GM12873 (cell line): ENCODE results near the gene SHISAL2B.

ENCODE experiments used
- CTCF ChIP-seq: IDR thresholded peaks from 2 replicates; pipeline ENCODE4 v1.5.1; 2012; ENCODE audit warnings: low read depth, mild to moderate bottlenecking, moderate library complexity, low read length, control low read depth; ENCODE audit not compliant: insufficient read depth; ENCODE audit errors: missing control alignments

The SHISAL2B gene

DNA sequence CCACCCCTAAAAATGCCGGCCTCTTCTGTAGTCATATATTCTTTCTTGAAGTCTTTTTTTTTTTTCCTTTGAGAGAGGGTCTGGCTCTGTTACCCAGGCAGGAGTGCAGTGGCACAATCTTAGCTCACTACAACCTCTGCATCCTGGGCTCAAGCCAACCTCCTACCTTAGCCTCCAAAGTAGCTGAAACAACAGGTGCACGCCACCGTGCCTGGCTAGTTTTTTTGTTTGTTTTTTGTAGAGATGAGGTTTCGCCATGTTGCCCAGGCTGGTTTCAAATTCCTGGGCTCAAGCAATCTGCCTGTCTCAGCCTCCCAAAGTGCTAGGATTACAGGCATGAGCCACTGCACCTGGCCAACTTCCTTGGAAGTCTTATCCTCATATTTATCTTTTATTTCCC lies 59.1 kb downstream of the SHISAL2B start:
- no peak for TF ChIP-seq CTCF

- no peak for TF ChIP-seq CTCF
These were observed 63.8 kb downstream of the SHISAL2B start for GRCh38 chr5:64754066-64754465.

DNA sequence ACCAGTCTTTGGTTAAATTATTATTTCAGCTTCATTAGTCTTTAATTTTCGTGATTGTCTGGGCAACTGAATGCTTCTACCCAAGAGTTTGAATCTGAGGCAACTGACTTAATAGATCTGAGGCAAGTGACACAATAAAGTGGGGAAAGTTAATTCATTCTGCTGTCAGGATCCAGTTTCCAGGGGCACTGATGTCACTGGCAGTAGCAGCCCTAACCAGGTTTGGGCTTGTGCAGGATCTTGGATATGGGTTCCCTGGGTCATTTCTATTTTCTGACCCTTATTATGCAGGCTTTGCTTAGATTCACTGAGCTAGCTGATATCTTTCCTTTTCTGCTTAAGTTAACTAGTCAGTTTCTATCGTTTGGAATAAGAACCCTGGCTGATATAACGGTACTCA lies 68.6 kb downstream of the SHISAL2B start:
- TF ChIP-seq CTCF, result no peak

GRCh38 chr5:64759960-64760660 lies 69.8 kb downstream of the SHISAL2B start:
- TF ChIP-seq CTCF, result no peak

DNA sequence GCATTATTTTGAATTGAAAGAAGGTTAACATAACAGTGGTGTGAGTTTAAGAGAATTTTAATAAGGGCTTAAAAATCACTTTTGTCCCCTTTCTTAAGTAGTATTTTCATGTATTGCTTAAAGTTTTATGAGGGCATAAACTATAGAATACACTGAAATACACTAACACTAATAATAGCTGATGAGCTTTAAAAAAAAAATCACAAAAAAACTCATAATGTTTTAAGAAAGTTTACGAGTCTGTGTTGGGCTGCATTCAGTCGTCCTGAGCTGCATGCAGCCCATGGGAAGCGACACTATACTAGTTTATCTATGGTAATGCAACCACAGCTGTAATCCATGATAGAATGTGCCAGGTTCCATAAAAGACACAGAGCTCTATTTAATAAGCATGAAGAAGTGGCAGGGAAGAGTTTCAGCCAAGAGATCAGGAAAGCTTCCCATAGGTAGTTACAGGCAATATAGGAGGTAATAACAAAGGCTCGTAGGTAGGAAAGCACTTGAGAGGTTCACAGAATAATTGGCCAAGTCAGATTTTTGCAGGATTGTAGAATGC lies 73.7 kb downstream of the SHISAL2B start:
- no peak for TF ChIP-seq CTCF

GRCh38 chr5:64765804-64766504 lies 75.7 kb downstream of the SHISAL2B start:
- no peak for TF ChIP-seq CTCF

GRCh38 chr5:64766941-64767340 lies 76.6 kb downstream of the SHISAL2B start:
- TF ChIP-seq CTCF, result no peak
